Activated CD8-positive, alpha-beta T cell treated with anti-CD3 and anti-CD28 coated beads for 36 hours (primary cell): ENCODE data around the gene GLYATL1. TPM values are rescaled to one million over a fixed set of nuclear protein-coding genes. Genes with fewer than 3 reads are reported as not detected.
"Not testable (repeated sequence)": the region's sequence is repeated elsewhere in the genome, so short reads cannot be mapped to it uniquely, and the experiment has no call there.

Experiments used
- ATAC-seq: fragments of 200-7000 bp; cut with Tn5 transposase; one replicate; pipeline ENCODE4 v1.10.0; 2021; ENCODE audit warnings: mild to moderate bottlenecking, moderate library complexity
- CTCF ChIA-PET: fragments of 350-600 bp; sonication (Branson Sonifier 250); formaldehyde crosslinking; loops from one replicate; lab custom pipeline; 2021; ENCODE audit warnings: antibody characterized with exemption; lab: Charles Lee
- POLR2A ChIA-PET: fragments of 350-600 bp; sonication (Branson Sonifier 250); formaldehyde crosslinking; loops from one replicate; lab custom pipeline; 2021; ENCODE audit warnings: antibody characterized with exemption; lab: Charles Lee
- DNase-seq: peaks from one replicate; pipeline ENCODE4 v3.0.0-alpha.2; 2020
- H3K27ac Mint-ChIP-seq: one replicate; pipeline ENCODE4 v1.8.0; 2021; ENCODE audit warnings: mild to moderate bottlenecking, mixed read lengths
- H3K27me3 Mint-ChIP-seq: one replicate; pipeline ENCODE4 v1.8.0; 2021; ENCODE audit warnings: mixed read lengths
- H3K36me3 Mint-ChIP-seq: one replicate; pipeline ENCODE4 v1.8.0; 2021; ENCODE audit warnings: low read depth, mixed read lengths
- H3K4me1 Mint-ChIP-seq: one replicate; pipeline ENCODE4 v1.8.0; 2021; ENCODE audit warnings: low read depth, mixed read lengths
- H3K4me3 Mint-ChIP-seq: one replicate; pipeline ENCODE4 v1.8.0; 2021; ENCODE audit warnings: mild to moderate bottlenecking, moderate library complexity, mixed read lengths
- H3K9me3 Mint-ChIP-seq: one replicate; pipeline ENCODE4 v1.8.0; 2021; ENCODE audit warnings: mixed read lengths
- CTCF ChIP-seq: fragments of 200-600 bp; IDR thresholded peaks from one replicate; pipeline ENCODE4 v1.8.0; 2022; ENCODE audit warnings: antibody characterized with exemption, mild to moderate bottlenecking
- intact Hi-C: fragments of 100-400 bp; cut with micrococcal nuclease; formaldehyde crosslinking; loops from one replicate; pipeline ENCODE4 v1.10.0; 2022
- total RNA-seq, 2 experiments: library from RNA; stranded (reverse); gene quantifications; one replicate each; pipeline ENCODE4 v1.2.3, GENCODE V29; 2021

The GLYATL1 gene
- total RNA-seq, 2 experiments from 2014 or later, result 0.18 TPM; not detected in 1

- ChIA-PET POLR2A (no interaction called here), CTCF (no interaction called here)
- Mint-ChIP-seq H3K27me3 (no peaks in the 10 kb centered on the region), H3K4me3 (no peak overlapping the region), H3K4me1 (no peaks in the 10 kb centered on the region), H3K36me3 (no peaks in the 10 kb centered on the region), H3K9me3 (no peaks in the 10 kb centered on the region), H3K27ac (no peak overlapping the region)
- no peak for ATAC-seq
- no peak for DNase-seq
- no peak for TF ChIP-seq CTCF
- intact Hi-C loops, result no loop called here
These were observed 60.7 kb downstream of the GLYATL1 start for GRCh38 chr11:59000003-59000402.

GRCh38 chr11:59002006-59002405 is 62.7 kb downstream of the GLYATL1 start:
- CTCF ChIA-PET, H3K4me3 Mint-ChIP-seq, DNase-seq, H3K27me3 Mint-ChIP-seq, H3K9me3 Mint-ChIP-seq, H3K27ac Mint-ChIP-seq, ATAC-seq, POLR2A ChIA-PET, intact Hi-C loops, H3K4me1 Mint-ChIP-seq, H3K36me3 Mint-ChIP-seq: not testable (repeated sequence)

Other genes starting within 250 kb of the GLYATL1 start
- gene GLYAT, start 207.5 kb upstream of the GLYATL1 start, total RNA-seq, result not detected
- not detected for gene GLYATL2, start 94.8 kb upstream of the GLYATL1 start, total RNA-seq
- gene GLYATL1B, start 146.8 kb downstream of the GLYATL1 start, total RNA-seq, result not detected
- gene FAM111B, start 167.7 kb downstream of the GLYATL1 start, total RNA-seq, result 10 to 100 TPM; 18.2 to 18.3 TPM
- 10 to 100 TPM; 71.8 to 74.5 TPM for gene FAM111A, start 203.4 kb downstream of the GLYATL1 start, total RNA-seq
- under 1 TPM; 0.16 to 0.29 TPM for gene DTX4, start 232.6 kb downstream of the GLYATL1 start, total RNA-seq